Measurements from ENCODE around the gene PGLYRP3. TPM values are rescaled to one million over a fixed set of nuclear protein-coding genes. Genes with fewer than 3 reads are reported as not detected.

PGLYRP3 gene
- total RNA-seq, 1 donor from 2014 or later: not detected

DNA sequence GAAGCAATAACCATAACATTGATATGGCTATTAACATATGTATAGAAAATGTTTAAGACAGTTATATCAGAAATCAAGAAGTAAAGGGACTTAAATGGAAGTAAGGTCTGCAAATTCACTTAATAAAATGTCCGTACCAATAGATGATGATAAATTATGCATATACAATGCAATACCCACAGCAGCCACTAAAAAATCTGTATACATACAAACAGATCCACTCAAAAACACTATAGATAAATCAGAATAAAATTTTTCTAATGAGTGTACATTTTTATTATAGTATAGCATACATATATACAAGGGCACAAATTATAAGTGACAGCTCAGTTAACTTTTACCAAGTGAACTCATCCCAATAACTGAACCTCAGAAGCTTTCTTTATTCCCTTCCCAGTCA, 47.3 kb downstream of the PGLYRP3 start:
- Histone ChIP-seq H3K9ac (ENCODE audit: low read length) (no peak overlapping the region), H3K4me2 (ENCODE audit: low read length) (no peak overlapping the region), H3K9me3 (ENCODE audit: insufficient read depth, low read depth, low read length) (no peaks in the 10 kb centered on the region), H4K20me1 (ENCODE audit: insufficient read depth, low read length) (no peaks in the 10 kb centered on the region), H3K36me3 (ENCODE audit: insufficient read depth, low read length) (no peaks in the 10 kb centered on the region), H2AFZ (ENCODE audit: low read depth, low read length) (no peak overlapping the region), H3K4me3 (ENCODE audit: insufficient read depth, low read depth, low read length) (no peak overlapping the region), H3K27me3 (ENCODE audit: insufficient read depth, low read length) (peaks cover 33% of the 10 kb centered on the region), H3K79me2 (ENCODE audit: insufficient read depth, low read length) (no peaks in the 10 kb centered on the region), H3K27ac (ENCODE audit: low read depth, low read length) (no peak overlapping the region), H3K4me1 (ENCODE audit: insufficient read depth, low read length) (peaks cover 5% of the 10 kb centered on the region)
- peaks cover 19% of the 10 kb centered on the region for H3K27me3 Mint-ChIP-seq (ENCODE audit: low read depth, unreplicated experiment)
- H3K4me1 Mint-ChIP-seq (ENCODE audit: low read depth, unreplicated experiment): peaks cover 3% of the 10 kb centered on the region
- H3K9me3 Mint-ChIP-seq (ENCODE audit: unreplicated experiment): no peaks in the 10 kb centered on the region
- H3K36me3 Mint-ChIP-seq (ENCODE audit: low read depth, unreplicated experiment): no peaks in the 10 kb centered on the region
- DNase-seq (ENCODE audit: low read depth) (no peak), FAIRE-seq (no peak)
- TF ChIP-seq EZH2 (IDR thresholded peaks at IDR 0.05; ENCODE audit: insufficient read depth, low read length): no peak
- TF ChIP-seq, protein P1, sequence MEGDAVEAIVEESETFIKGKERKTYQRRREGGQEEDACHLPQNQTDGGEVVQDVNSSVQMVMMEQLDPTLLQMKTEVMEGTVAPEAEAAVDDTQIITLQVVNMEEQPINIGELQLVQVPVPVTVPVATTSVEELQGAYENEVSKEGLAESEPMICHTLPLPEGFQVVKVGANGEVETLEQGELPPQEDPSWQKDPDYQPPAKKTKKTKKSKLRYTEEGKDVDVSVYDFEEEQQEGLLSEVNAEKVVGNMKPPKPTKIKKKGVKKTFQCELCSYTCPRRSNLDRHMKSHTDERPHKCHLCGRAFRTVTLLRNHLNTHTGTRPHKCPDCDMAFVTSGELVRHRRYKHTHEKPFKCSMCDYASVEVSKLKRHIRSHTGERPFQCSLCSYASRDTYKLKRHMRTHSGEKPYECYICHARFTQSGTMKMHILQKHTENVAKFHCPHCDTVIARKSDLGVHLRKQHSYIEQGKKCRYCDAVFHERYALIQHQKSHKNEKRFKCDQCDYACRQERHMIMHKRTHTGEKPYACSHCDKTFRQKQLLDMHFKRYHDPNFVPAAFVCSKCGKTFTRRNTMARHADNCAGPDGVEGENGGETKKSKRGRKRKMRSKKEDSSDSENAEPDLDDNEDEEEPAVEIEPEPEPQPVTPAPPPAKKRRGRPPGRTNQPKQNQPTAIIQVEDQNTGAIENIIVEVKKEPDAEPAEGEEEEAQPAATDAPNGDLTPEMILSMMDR (IDR thresholded peaks at IDR 0.05; ENCODE audit: insufficient read depth, low read depth, low read length): no peak
- no peak overlapping the region for H3K4me3 Mint-ChIP-seq (ENCODE audit: unreplicated experiment)
- H3K27ac Mint-ChIP-seq (ENCODE audit: unreplicated experiment): no peak overlapping the region

DNA sequence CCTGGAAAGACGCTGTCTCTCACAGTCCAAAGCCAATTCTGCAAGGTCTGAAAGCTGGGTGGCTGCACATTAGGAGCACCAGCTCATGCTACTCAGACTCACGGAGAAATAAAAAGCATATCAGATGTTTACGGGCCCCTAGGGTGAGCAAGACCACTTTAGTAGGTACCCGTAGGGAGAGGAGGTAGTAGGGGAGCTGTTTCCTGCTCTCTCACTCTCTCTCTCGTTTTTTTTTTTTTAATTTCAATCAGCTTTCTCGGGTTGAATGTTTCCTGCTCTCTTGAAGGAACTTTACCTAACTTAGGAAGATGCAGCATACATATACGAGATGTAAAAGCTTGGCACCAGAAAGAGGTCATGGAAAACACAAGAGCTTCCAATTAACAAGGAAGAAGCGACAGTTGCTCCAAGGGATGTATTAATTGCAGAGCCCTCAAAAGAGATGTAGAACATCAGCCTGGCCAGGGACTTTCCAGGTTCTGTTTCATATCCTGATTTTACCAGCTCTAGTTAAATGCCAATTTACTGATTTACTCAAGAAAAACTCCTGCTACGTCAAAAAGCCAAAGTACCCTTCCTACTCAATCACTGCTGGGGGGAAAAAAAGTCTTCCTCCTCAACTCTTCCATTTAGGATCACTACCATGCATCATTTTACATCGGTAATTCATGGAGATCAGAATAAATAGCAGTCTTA, 50.1 kb downstream of the PGLYRP3 start:
- TF ChIP-seq EZH2 (IDR thresholded peaks at IDR 0.05; ENCODE audit: insufficient read depth, low read length): no peak
- TF ChIP-seq, protein P1 (IDR thresholded peaks at IDR 0.05; ENCODE audit: insufficient read depth, low read depth, low read length): no peak
- Mint-ChIP-seq H3K27me3 (ENCODE audit: low read depth, unreplicated experiment) (peaks cover 26% of the 10 kb centered on the region), H3K27ac (ENCODE audit: unreplicated experiment) (no peak overlapping the region), H3K4me3 (ENCODE audit: unreplicated experiment) (peak overlapping the region; percentile 58), H3K36me3 (ENCODE audit: low read depth, unreplicated experiment) (no peaks in the 10 kb centered on the region), H3K9me3 (ENCODE audit: unreplicated experiment) (no peaks in the 10 kb centered on the region), H3K4me1 (ENCODE audit: low read depth, unreplicated experiment) (peaks cover 7% of the 10 kb centered on the region)
- no peak overlapping the region for H3K27ac ChIP-seq (ENCODE audit: low read depth, low read length)
- no peaks in the 10 kb centered on the region for H3K36me3 ChIP-seq (ENCODE audit: insufficient read depth, low read length)
- no peak for FAIRE-seq
- H3K27me3 ChIP-seq (ENCODE audit: insufficient read depth, low read length): peaks cover 39% of the 10 kb centered on the region
- H3K9me3 ChIP-seq (ENCODE audit: insufficient read depth, low read depth, low read length): no peaks in the 10 kb centered on the region
- H2AFZ ChIP-seq (ENCODE audit: low read depth, low read length): no peak overlapping the region
- H3K4me2 ChIP-seq (ENCODE audit: low read length): peak overlapping the region; percentile 82
- no peaks in the 10 kb centered on the region for H3K79me2 ChIP-seq (ENCODE audit: insufficient read depth, low read length)
- H3K4me3 ChIP-seq (ENCODE audit: insufficient read depth, low read depth, low read length): no peak overlapping the region
- H3K9ac ChIP-seq (ENCODE audit: low read length): no peak overlapping the region
- no peaks in the 10 kb centered on the region for H4K20me1 ChIP-seq (ENCODE audit: insufficient read depth, low read length)
- peaks cover 5% of the 10 kb centered on the region for H3K4me1 ChIP-seq (ENCODE audit: insufficient read depth, low read length)
- no peak for DNase-seq (ENCODE audit: low read depth)

DNA sequence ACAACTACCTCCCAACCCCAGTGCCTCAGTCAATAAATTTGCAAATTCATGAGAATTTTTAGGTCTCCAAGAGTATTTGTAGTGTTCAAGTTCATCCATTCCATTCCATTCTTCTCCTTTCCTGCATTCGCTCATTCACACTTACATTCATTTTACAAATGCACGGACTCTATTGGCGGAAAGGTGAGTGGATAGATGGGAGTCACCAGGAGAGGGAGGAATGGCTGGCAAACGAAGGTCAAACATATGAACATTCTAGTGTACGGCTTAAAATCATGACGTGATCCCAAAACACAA, 50.7 kb downstream of the PGLYRP3 start:
- no peaks in the 10 kb centered on the region for H3K9me3 ChIP-seq (ENCODE audit: insufficient read depth, low read depth, low read length)
- H3K4me2 ChIP-seq (ENCODE audit: low read length): peak overlapping the region; percentile 82
- H3K4me3 ChIP-seq (ENCODE audit: insufficient read depth, low read depth, low read length): peak overlapping the region; percentile 33
- no peak for DNase-seq (ENCODE audit: low read depth)
- H2AFZ ChIP-seq (ENCODE audit: low read depth, low read length): peak overlapping the region; percentile 47
- peaks cover 5% of the 10 kb centered on the region for H3K4me1 ChIP-seq (ENCODE audit: insufficient read depth, low read length)
- no peak overlapping the region for H3K27ac ChIP-seq (ENCODE audit: low read depth, low read length)
- Mint-ChIP-seq H3K27me3 (ENCODE audit: low read depth, unreplicated experiment) (peaks cover 26% of the 10 kb centered on the region), H3K4me1 (ENCODE audit: low read depth, unreplicated experiment) (peaks cover 7% of the 10 kb centered on the region), H3K36me3 (ENCODE audit: low read depth, unreplicated experiment) (no peaks in the 10 kb centered on the region), H3K27ac (ENCODE audit: unreplicated experiment) (no peak overlapping the region), H3K4me3 (ENCODE audit: unreplicated experiment) (peak overlapping the region; percentile 58), H3K9me3 (ENCODE audit: unreplicated experiment) (no peaks in the 10 kb centered on the region)
- FAIRE-seq: no peak
- no peaks in the 10 kb centered on the region for H4K20me1 ChIP-seq (ENCODE audit: insufficient read depth, low read length)
- TF ChIP-seq EZH2 (IDR thresholded peaks at IDR 0.05; ENCODE audit: insufficient read depth, low read length): no peak
- TF ChIP-seq, protein P1 (IDR thresholded peaks at IDR 0.05; ENCODE audit: insufficient read depth, low read depth, low read length): no peak
- no peaks in the 10 kb centered on the region for H3K79me2 ChIP-seq (ENCODE audit: insufficient read depth, low read length)
- H3K27me3 ChIP-seq (ENCODE audit: insufficient read depth, low read length): peaks cover 39% of the 10 kb centered on the region
- no peaks in the 10 kb centered on the region for H3K36me3 ChIP-seq (ENCODE audit: insufficient read depth, low read length)
- H3K9ac ChIP-seq (ENCODE audit: low read length): no peak overlapping the region
